GM18873 (cell line): ENCODE data around the gene MLXIP.

Experiments
- ATAC-seq: cut with Tn5 transposase; IDR thresholded peaks from one replicate; pipeline ENCODE4 v1.9.1; 2021; ENCODE audit warnings: mild to moderate bottlenecking, moderate library complexity, moderate number of reproducible peaks; ENCODE audit not compliant: unreplicated experiment, low FRiP score

The MLXIP gene

GRCh38 chr12:122073815-122074214 is 4.7 kb upstream of the MLXIP start:
- ATAC-seq: no peak

DNA sequence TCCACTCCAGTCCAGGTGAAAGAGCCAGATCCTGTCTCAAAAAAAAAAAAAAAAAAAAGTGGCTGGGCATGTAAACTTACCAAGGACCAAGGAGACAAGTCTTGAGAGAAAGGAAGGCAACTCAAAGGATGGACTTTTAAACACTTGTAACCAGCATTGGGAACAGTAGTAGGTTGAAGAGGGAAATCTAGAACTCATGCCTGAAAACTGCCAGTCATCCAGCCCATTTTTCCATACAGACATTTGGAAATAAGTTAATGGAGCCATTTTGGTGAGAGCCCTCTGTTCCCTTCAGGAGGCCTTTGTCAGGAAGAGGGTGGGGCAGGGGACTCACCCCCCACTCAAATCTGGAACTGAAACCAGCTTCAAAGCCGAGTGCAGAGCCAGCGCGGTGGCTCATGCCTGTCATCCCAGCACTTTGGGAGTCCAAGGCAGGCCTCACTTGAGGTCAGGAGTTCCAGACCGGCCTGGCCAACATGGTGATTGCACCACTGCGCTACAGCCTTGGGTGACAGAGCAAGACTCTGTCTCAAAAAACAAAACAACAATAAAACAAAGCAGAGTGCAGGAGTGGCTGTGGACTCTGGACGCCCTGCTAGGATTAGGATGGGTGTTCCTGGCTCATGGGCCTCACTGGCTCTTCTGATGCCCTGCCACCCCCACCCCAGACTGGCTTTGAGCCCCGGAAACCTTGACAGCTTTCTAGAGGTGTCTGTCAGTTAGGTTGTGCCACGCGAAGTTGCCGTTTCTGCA is 1.6 kb upstream of the MLXIP start:
- ATAC-seq: no peak

DNA sequence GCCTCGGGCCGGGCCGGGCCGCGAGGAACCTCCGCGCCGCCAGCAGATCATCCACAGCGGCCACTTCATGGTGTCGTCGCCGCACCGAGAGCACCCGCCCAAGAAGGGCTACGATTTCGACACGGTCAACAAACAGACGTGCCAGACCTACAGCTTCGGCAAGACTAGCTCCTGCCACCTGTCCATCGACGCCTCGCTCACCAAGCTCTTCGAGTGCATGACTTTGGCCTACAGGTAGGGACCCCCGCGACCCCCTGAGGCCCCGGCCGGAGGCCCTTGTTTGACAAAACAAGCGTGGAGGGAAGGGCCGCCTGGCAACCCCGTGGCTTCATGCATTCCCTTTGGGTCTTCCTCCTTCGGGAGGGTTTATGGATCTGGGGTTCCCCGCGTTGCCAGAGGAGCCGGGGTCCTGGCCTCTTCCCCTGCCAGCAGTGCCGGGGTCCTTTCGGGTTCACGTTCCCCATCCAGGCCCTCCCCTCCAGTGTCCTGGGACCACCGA is 526 bp downstream of the MLXIP start:
- no peak for ATAC-seq

DNA sequence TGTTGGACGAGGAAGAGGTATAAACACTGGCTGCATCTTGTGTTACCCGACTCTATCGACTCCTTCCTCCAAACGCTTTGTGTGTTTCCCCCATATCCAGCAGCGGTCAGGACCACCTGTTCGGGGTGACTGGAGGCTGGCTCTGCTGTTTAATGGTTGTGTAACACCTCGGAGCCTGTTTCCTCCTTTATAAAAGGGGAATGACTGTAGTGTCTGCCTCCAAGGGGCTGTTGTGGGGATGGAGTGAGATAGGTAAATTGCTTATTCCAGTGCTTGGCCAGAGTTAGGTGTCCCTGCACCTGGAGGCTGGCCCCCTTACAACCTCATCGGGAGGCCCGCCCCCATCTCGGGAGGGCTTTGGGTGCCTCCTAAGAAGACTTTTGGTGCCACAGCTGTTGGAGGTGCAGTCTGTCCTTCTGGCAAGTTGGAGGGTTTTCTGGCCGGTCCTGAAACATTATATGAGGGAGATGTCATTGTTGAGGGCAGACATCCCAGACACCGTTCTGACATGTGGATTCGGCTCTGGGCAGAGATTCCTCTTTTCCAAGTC is 1.1 kb downstream of the MLXIP start:
- no peak for ATAC-seq

- ATAC-seq: no peak
These were observed 1.9 kb downstream of the MLXIP start for GRCh38 chr12:122080149-122081082.

DNA sequence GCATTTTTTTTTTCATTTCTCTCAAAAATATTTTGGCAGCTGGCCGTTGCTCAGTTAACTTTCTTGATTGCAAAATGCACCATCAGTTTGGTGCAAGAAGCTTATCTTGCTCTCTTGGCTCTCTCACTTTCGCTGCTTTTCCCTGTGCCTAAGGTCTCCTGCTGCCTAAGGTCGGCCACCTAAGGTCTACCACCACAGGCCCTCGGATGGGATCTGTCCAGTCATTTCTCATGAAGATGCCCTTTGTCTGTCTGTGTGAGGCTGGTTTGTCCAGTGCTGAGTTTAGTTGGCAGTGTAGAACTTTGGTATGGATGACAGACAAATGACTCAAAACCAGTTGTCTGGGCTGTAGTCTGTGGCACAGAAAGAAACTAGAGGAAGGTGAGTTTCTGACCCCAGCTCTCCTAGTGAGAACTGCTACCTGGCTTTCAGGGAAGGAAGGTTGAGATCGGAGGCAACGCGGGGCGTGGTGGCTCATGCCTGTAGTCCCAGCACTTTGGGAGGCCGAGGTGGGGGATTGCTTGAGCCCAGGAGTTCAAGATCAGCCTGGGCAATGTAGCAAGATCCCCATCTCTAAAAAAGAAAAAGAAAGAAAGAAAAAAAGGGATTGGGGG is 2.6 kb downstream of the MLXIP start:
- no peak for ATAC-seq

DNA sequence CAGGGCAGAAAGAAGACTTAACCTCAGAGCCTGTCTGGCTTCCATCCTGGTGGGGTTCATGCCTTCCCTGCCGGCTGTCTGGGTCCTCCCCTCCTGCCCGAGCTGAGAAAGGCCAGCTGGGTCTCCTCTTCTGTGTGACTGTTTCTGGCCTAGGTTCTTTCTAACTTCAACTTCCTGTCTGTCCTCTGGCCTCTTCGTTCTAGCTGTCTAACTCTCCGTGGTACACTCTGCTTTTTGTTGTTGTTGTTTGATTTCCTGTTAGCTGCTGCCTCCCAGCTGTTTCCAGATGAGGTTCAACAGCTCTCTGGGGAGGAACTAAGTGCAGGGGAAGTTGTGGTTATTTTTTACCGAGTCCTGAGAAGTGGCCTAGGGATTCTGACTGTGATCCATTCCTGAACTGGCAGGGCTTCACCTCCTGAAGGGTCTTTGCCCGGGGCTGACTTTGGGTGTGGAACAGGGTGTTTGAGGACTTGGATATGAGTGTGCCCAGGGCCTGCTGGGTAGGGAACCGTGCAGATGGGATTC is 3.2 kb downstream of the MLXIP start:
- ATAC-seq: peak; percentile 60

- ATAC-seq: no peak
These were observed 4.2 kb downstream of the MLXIP start for GRCh38 chr12:122082621-122083356.

GRCh38 chr12:122084857-122085405 is 6.4 kb downstream of the MLXIP start:
- ATAC-seq: no peak

DNA sequence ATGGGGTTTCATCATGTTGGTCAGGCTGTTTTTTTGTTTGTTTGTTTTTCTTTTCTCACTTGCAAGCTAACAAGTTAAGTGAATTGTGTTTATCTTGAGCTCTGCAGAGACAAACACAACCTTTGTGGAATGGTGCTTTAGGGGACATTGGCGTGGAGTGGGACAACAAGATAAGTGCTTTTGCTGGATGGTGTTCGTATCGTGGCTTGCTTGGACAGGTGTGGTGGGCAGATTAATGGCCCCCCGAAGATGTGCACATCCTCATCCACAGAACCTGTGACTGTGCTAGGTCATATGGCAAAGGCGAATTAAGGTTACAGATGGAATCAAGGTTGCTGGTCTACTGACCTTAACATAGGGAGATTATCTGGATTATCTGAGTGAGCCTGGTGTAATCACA is 7.0 kb downstream of the MLXIP start:
- ATAC-seq: no peak

- ATAC-seq: no peak
These were observed 7.6 kb downstream of the MLXIP start for GRCh38 chr12:122086116-122086515.

- ATAC-seq: no peak
These were observed 8.2 kb downstream of the MLXIP start for GRCh38 chr12:122086641-122087285.

DNA sequence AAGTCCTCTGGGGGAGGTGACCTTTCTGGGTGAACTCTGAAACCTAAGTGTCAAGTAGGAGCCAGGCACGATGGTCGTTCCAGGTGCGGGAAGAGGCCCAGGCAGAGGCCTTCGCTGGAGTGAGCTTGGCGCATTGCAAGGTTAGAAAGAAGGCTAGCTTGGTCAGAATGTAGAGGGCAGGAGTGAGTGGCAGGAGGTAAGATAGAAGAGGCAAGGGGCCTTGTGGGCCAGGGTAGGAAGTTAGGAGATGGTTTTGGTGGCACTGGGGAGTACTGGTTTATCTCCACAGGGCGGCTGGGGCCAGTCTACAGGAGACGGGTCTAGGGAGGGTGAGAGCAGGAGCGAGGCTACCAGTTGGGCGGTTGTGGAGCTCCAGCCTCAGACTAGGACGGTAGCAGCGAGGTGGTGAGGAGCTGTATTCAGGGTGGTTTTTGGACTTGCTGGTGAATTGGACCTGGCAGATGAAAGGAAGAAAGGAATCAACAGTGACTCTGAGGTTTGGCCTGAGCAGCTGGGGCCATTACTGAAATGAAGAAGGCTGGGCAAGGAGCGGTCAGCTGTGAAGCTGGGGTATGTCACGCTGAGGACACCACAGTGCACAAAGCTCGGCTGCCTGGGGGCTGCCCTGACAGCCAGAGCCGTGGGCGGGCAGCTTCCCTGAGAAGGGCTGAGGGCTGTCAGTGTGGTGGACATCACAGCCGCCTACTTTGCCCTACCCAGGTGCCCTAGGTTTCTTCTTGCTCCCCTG is 9.0 kb downstream of the MLXIP start:
- ATAC-seq: no peak

DNA sequence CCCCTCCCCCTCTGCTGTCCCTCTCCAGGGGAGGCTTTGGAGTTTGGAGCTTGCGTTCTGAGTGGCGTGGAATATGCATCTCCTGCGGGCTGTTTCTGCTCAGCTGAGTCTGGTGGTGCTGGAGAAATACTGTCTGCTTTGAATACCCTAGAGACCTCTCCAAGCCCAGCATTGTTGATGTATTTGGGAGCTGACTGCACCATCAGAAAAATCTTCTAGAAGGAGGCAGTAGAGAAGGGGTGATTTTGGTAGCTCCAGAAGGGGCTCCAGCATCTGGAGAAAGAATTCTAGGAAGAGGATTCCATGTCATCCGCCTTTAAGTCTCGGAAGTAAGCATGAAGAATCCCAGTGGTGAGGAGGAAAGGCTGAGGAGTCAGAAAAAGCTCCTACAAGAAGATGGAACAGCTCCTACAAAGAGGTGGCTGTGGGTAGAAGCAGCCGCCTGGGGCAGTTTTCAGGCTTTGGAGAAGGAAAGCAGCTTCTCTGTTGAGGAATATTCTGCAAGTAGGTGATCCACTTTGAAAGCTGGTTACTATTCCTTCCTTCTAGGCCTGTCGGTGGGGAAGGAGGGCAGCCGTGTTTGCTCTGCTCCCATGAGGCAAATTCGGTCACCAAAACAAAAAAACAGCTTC is 9.7 kb downstream of the MLXIP start:
- no peak for ATAC-seq

- no peak for ATAC-seq
These were observed 10.5 kb downstream of the MLXIP start for GRCh38 chr12:122089077-122089476.

- no peak for ATAC-seq
These were observed 12.4 kb downstream of the MLXIP start for GRCh38 chr12:122090759-122091515.
